Measurements from ENCODE around the gene ECI2. TPM values are rescaled to one million over a fixed set of nuclear protein-coding genes. Genes with fewer than 3 reads are reported as not detected.
"Not testable (repeated sequence)": the region's sequence is repeated elsewhere in the genome, so short reads cannot be mapped to it uniquely, and the experiment has no call there.

Gene ECI2
- polyA plus RNA-seq, 2 of the 4 experiments (the other 2 are of a cell fraction): 48.1 to 68.9 TPM

GRCh38 chr6:4114123-4114522 is 21.3 kb downstream of the ECI2 start:
- CTCF ChIA-PET: no interaction called here
- DNase-seq (ENCODE audit: low read depth in 1 of 2, low spot score in 1 of 2) (no peak), ATAC-seq (no peak), FAIRE-seq (no peak)
- POLR2A ChIA-PET: no interaction called here
- H3K4me2 ChIP-seq: no peak overlapping the region
- H3K27ac ChIP-seq: no peak overlapping the region
- H3K9me3 ChIP-seq: 0 out of 3 replicates have a peak, but pooled peaks cover 4% of the 10 kb centered on the region
- H3K4me1 ChIP-seq: peaks cover 10% of the 10 kb centered on the region; the same call in 1 of the 3 replicates
- no peak overlapping the region for H3K4me3 ChIP-seq
- 95% methylated on average over 3 of the region's 3 CpGs for WGBS (ENCODE audit: missing lambda C conversion rate)
- TF ChIP-seq HOXB5 (CRISPR knock-in tag; IDR thresholded peaks at IDR 0.05) (no peak), CHD2 (IDR thresholded peaks at IDR 0.05; ENCODE audit: low read length, partially characterized antibody) (no peak), POLR2AphosphoS2 (conservative IDR thresholded peaks at IDR 0.05; ENCODE audit: low read length) (no peak), KDM1A (IDR thresholded peaks at IDR 0.05; ENCODE audit: low read depth) (no peak), FOSB (CRISPR knock-in tag; IDR thresholded peaks at IDR 0.05) (no peak), FOSL2 (IDR thresholded peaks at IDR 0.05) (no peak), FOSL2 (CRISPR knock-in tag; IDR thresholded peaks at IDR 0.05) (no peak)

GRCh38 chr6:4113649-4114048 is 21.7 kb downstream of the ECI2 start:
- no peak overlapping the region for H3K4me3 ChIP-seq
- ChIA-PET CTCF (no interaction called here), POLR2A (no interaction called here)
- ATAC-seq (no peak), FAIRE-seq (no peak), DNase-seq (ENCODE audit: low read depth in 1 of 2, low spot score in 1 of 2) (no peak)
- TF ChIP-seq HOXA7 (CRISPR knock-in tag; IDR thresholded peaks at IDR 0.05): no peak
- no peak for TF ChIP-seq KDM1A (IDR thresholded peaks at IDR 0.05; ENCODE audit: low read depth)
- no peak for TF ChIP-seq MAZ (IDR thresholded peaks at IDR 0.05; ENCODE audit: borderline replicate concordance, low read depth, low read length)
- peaks cover 7% of the 10 kb centered on the region; the same call in 1 of the 3 replicates for H3K4me1 ChIP-seq
- 0 out of 3 replicates have a peak, but pooled peaks cover 4% of the 10 kb centered on the region for H3K9me3 ChIP-seq
- H3K27ac ChIP-seq: no peak overlapping the region
- H3K4me2 ChIP-seq: no peak overlapping the region

GRCh38 chr6:4112366-4112765 is 23.0 kb downstream of the ECI2 start:
- H3K4me3 ChIP-seq: no peak overlapping the region
- POLR2A ChIA-PET: no interaction called here
- WGBS (ENCODE audit: missing lambda C conversion rate): 86% methylated on average over 3 of the region's 3 CpGs
- DNase-seq (ENCODE audit: low read depth in 1 of 2, low spot score in 1 of 2): no peak
- CTCF ChIA-PET: interaction anchor here (1.0 kb wide), 1 partner anchor 14 kb away, joined by 5 read pairs; no protein-coding TSS in a partner anchor
- peaks cover 7% of the 10 kb centered on the region; the same call in 1 of the 3 replicates for H3K4me1 ChIP-seq
- TF ChIP-seq CTCF (IDR thresholded peaks at IDR 0.05) (no peak), HOXA7 (CRISPR knock-in tag; IDR thresholded peaks at IDR 0.05) (no peak)
- H3K9me3 ChIP-seq: 0 out of 3 replicates have a peak, but pooled peaks cover 4% of the 10 kb centered on the region
- no peak overlapping the region for H3K27ac ChIP-seq
- no peak for ATAC-seq
- FAIRE-seq: no peak
- no peak overlapping the region for H3K4me2 ChIP-seq

- WGBS (ENCODE audit: missing lambda C conversion rate): 39% methylated on average over 4 of the region's 4 CpGs
- FAIRE-seq; POLR2A ChIA-PET; DNase-seq (ENCODE audit: low read depth in 1 of 2, low spot score in 1 of 2); H3K9me3 ChIP-seq; H3K4me3 ChIP-seq; CTCF ChIA-PET; H3K4me1 ChIP-seq; ATAC-seq: not testable (repeated sequence)
- peak overlapping the region; percentile 50 for H3K4me2 ChIP-seq
- H3K27ac ChIP-seq: peak overlapping the region in 1 of 2 experiments; percentile 31; a peak in 1 of 6 replicates
Measured at GRCh38 chr6:4109363-4109815, 26.0 kb downstream of the ECI2 start.

- WGBS (ENCODE audit: missing lambda C conversion rate): 76% methylated on average over 9 of the region's 9 CpGs
- H3K9me3 ChIP-seq: 0 out of 3 replicates have a peak, but pooled peaks cover 4% of the 10 kb centered on the region
- FAIRE-seq (no peak), ATAC-seq (no peak), DNase-seq (ENCODE audit: low read depth in 1 of 2, low spot score in 1 of 2) (no peak)
- POLR2A ChIA-PET: no interaction called here
- H3K4me2 ChIP-seq: no peak overlapping the region
- peaks cover 7% of the 10 kb centered on the region; the same call in 1 of the 3 replicates for H3K4me1 ChIP-seq
- no peak overlapping the region for H3K27ac ChIP-seq
- CTCF ChIA-PET: no interaction called here
- H3K4me3 ChIP-seq: no peak overlapping the region
- TF ChIP-seq POLR2A (IDR thresholded peaks at IDR 0.05; ENCODE audit: low read length) (no peak), RAD21 (conservative IDR thresholded peaks at IDR 0.05 in 1 of 2, IDR thresholded peaks at IDR 0.05 in 1 of 2) (no peak), HEYL (CRISPR knock-in tag; IDR thresholded peaks at IDR 0.05) (no peak), NPAS2 (CRISPR knock-in tag; IDR thresholded peaks at IDR 0.05; ENCODE audit: borderline replicate concordance) (no peak), USF2 (IDR thresholded peaks at IDR 0.05) (no peak), REST (IDR thresholded peaks at IDR 0.05) (no peak), RFX5 (IDR thresholded peaks at IDR 0.05) (no peak), FOSL2 (IDR thresholded peaks at IDR 0.05) (no peak), FOSL2 (CRISPR knock-in tag; IDR thresholded peaks at IDR 0.05) (no peak), MAZ (IDR thresholded peaks at IDR 0.05; ENCODE audit: borderline replicate concordance, low read depth, low read length) (no peak), MYC (IDR thresholded peaks at IDR 0.05; ENCODE audit: borderline replicate concordance, low read length) (no peak), POLR2AphosphoS2 (conservative IDR thresholded peaks at IDR 0.05; ENCODE audit: low read length) (no peak)
Measured at GRCh38 chr6:4108561-4109093, 26.7 kb downstream of the ECI2 start.

Measured in A549 (cell line).